Activated CD8-positive, alpha-beta memory T cell treated with anti-CD3 and anti-CD28 coated beads, Interleukin-2, amount 50 U/mL, for 24 hours (primary cell): ENCODE data around the gene P2RX1.

ENCODE experiments used
- DNase-seq: peaks from one replicate; pipeline ENCODE4 v3.0.0-alpha.2; 2020; ENCODE audit errors: extremely low read depth

P2RX1 gene

DNA sequence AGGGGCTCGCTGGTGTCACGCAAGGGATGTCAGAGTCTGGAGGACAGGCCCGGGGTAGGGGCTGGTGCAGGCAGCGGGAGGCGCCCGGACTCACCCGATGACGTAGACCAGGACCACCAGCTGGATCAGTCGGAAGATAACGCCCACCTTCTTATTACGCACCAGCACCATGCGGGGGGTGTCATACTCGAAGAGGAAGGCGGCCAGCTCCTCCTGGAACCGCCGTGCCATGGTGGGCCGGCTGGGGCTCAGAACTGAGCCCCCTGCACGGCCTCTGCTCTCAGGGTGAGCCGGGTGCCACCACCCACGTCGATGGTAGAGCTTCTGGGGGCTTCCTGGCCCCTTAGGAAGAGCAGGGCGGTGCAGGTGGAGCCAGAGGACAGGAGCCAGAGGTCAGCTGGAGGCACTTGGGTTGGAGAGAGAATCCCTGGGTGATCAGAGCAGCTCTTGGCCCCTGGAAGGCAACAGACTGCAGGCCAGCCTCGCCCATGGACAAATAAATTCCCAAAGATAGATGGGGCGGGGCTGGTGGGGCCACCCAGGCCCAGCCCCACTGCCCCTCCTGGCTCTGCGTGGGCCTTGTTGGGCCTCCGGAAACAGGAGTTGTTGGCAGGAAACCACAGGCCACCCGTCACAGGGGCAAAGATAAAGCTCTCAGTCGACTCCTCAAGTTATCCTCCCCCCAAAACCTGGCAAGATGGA lies at the start of gene P2RX1:
Gene P2RX1 (minus strand): TSS at position 471 of the 702 bp plus-strand sequence. CDS start 240 bp downstream, at position 231.
- no peak for DNase-seq

DNA sequence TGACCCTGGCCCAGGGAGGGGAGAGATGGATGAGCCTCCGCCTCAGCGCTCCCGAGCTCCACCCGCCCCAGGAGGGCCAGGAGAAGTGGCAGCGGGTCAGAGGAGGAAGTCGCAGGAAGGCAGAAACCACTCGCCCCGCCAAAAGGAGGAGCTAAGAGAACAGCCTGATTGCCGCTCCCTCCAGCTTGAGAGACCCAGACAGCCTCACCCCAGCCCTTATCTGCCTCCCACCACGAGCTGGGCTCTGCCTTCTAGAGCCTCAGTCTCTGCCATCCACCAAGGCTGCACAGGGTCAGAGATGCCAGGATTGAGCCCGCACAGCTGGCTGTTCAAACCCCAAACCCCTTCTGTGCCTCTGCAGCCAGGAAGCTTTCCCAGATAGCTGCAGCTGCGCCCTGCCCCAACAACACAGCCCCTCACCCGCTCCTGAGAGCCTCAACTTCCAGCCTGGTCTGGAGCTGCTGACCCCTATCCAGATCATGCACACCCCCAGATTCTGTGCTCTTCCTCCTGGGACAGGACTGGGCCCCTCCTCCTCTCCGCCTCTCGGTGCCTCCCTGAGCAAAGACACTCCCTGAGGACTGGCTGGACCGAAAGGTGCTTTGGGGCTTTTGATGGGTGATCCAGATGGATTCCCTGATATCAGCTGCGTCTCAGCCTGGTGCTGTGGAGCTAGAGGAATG lies 49.0 kb upstream of the P2RX1 start:
- DNase-seq, result no peak

- DNase-seq, result no peak
Measured at GRCh38 chr17:3964203-3965117, 48.2 kb upstream of the P2RX1 start, which contains the start of gene ATP2A3. Gene ATP2A3 (minus strand): TSS chr17:3964437. CDS start chr17:3964291, 146 bp downstream.

DNA sequence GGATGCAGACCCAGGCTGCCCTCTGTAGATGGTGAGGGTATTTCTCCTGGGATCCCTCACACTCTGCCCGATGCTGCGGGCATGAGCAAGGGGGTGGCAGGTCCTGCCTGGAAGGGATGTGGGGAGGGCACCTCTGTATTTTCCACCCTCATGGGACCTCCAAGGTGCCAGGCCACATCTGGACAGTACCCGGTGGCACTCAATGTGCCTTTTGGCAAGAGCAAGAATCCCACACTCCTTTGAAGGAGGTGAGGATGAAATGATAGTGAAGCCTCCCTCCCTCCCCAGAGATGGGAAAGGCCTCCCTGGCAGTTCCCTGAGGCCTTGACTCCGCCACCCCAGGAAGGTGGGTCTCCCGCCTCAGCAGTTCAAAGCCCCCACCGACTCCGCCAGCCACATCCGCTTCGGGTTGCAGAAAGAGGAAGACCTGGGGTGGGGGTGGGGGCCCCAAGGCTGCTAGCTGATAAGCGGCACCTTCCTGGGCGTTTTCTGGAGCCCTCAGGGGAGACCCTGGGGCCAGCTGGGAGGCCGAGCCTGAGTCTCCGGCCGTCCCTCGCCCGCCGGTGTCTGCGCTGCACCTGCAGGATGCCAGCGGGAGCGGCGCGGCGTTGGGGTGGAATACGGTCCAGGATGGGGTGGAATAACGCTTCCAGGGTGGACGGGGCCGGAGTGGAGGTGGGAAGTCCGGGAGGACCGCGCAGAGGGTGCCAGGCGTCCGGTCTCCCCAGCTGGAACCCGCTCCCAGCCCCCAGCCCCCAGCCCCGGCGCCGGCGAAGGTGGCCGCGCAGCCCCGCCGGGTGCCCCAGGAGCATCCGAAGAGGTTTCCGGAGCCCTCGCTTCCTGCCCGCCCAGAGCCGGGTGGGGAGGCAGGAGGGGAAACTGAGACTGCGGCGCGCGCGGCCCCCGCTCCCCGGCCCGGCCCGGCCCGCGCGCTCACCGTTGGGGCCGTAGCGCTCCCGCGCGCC lies 47.3 kb upstream of the P2RX1 start:
- DNase-seq, result no peak

GRCh38 chr17:3962965-3963236 lies 46.6 kb upstream of the P2RX1 start:
- no peak for DNase-seq

- no peak for DNase-seq
Measured at GRCh38 chr17:3962217-3962964, 46.1 kb upstream of the P2RX1 start.

- DNase-seq, result no peak
Measured at GRCh38 chr17:3961564-3962047, 45.3 kb upstream of the P2RX1 start.

GRCh38 chr17:3960764-3961163 lies 44.5 kb upstream of the P2RX1 start:
- no peak for DNase-seq

- DNase-seq, result no peak
Measured at GRCh38 chr17:3959921-3960601, 43.8 kb upstream of the P2RX1 start.

- no peak for DNase-seq
Measured at GRCh38 chr17:3959295-3959899, 43.1 kb upstream of the P2RX1 start.

DNA sequence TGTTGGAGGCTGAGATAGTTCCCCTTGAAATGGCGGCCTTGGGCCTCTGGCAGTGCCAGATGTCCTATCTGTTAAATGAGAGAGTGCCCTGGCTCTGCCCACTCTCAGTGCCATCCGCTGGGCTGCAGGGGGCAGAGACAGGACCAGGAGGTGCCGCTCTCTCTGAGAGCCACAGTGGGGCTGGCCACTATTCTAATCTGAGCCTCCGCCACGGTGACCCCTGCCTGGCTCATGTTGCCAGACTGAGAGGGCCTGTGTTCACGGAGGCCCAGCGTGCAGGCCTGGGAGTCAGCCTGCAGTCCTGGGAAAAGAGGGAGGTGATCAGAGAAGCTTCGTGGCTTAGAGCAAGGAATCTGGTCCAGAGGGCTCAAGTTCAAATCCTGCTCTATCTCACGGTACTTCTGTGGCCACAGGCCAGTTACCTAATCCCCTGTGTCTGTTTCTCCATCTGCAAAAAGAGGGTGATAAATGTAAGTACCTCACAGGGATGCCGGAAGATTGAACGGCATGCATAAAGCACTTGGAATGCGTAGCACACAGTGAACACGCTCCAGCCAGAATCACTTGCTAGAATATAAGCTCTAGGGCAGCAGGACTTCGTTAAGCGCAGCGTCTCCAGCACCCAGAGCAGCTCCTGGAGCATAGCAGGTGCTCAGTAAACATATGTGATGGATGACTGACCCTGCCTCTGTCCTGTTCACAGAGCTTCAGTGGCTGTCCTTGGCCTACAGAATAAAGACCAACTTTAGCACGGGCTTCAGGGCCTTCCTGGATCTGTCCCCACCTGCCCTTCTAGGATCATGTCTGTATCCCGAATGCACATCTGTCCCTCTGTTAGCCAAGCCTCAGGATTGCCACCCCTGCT lies 41.7 kb upstream of the P2RX1 start:
- DNase-seq, result no peak

- no peak for DNase-seq
Measured at GRCh38 chr17:3956983-3957382, 40.7 kb upstream of the P2RX1 start.

GRCh38 chr17:3956327-3956957 lies 40.2 kb upstream of the P2RX1 start:
- no peak for DNase-seq

- DNase-seq, result no peak
Measured at GRCh38 chr17:3955673-3955988, 39.4 kb upstream of the P2RX1 start.

GRCh38 chr17:3954976-3955672 lies 38.9 kb upstream of the P2RX1 start:
- DNase-seq, result no peak

DNA sequence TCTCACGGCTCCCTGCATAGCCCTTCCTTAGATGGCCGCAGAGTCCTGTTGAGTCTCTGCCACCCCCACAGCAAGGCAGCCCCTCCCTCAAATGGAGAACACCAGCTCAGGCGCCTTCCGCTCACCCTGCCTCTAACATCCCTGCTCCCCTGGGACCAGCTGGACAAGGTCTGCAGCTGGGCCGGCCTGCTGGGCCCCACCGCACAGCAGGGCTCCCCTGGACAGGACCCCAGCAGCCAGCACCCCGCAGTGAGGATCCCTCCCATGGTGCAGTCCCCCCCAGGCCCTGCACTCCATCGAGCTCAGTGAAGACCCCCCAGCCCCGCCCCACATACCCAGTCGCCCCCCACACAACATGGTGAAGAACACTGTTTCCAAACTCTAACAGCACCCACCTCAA lies 37.8 kb upstream of the P2RX1 start:
- DNase-seq, result no peak

GRCh38 chr17:3953542-3953941 lies 37.3 kb upstream of the P2RX1 start:
- no peak for DNase-seq

DNA sequence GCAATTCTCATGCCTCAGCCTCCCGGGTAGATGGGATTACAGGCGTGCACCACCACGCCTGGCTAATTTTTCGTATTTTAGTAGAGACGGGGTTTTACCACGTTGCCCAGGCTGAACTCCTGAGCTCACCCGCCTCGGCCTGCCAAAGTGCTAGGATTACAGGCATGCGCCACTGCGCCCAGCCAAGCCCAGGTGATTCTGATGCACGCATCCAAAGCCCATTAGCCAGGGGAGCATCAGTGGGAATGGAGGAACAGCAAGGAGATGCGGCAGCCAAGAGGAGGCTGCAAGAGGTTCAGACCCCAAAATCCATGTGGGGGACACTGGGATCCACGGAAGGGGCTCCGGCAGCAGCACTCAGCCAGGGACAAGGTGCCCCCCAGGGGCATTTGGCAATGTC lies 35.9 kb upstream of the P2RX1 start:
- no peak for DNase-seq
